Measurements from ENCODE around the gene SLC9A5.
A peak's percentile ranks its signal among the peaks of the same experiment; 100 is the strongest.

SLC9A5 gene

GRCh38 chr16:67310561-67310960 lies 61.8 kb downstream of the SLC9A5 start:
- no peak for DNase-seq (ENCODE audit: low read depth in 2 of 2)

GRCh38 chr16:67311607-67312488 lies 63.1 kb downstream of the SLC9A5 start:
- peak; percentile 80 to 83 for DNase-seq (ENCODE audit: low read depth in 2 of 2)

GRCh38 chr16:67312719-67313118 lies 63.9 kb downstream of the SLC9A5 start:
- no peak for DNase-seq (ENCODE audit: low read depth in 2 of 2)

GRCh38 chr16:67317853-67318252 lies 69.1 kb downstream of the SLC9A5 start:
- DNase-seq (ENCODE audit: low read depth in 2 of 2): no peak
